Fibroblast of skin of right quadriceps (primary cell): ENCODE measurements around the gene NF1.

ENCODE experiments used
- DNase-seq: peaks from one replicate; pipeline ENCODE4 v3.0.0-alpha.2; 2013

Gene NF1

DNA sequence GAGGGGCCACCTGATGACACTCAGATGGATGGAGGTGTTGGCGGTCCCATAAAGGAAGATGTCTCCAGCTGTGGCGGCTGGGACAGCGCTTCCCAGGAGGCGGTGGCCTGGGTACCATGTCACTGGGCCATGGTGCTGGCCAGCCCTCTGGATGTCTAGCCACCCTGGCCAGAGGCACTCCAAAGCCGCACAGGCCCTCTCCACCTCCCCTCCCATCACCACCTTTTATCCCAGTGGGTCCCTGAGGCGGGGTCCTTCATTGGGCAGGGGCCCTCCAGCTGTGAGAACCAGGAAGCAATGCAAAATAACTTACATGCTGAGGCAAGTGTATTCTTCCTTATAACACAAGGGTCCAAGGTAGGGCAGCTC is 319.8 kb downstream of the NF1 start:
- DNase-seq, result no peak

DNA sequence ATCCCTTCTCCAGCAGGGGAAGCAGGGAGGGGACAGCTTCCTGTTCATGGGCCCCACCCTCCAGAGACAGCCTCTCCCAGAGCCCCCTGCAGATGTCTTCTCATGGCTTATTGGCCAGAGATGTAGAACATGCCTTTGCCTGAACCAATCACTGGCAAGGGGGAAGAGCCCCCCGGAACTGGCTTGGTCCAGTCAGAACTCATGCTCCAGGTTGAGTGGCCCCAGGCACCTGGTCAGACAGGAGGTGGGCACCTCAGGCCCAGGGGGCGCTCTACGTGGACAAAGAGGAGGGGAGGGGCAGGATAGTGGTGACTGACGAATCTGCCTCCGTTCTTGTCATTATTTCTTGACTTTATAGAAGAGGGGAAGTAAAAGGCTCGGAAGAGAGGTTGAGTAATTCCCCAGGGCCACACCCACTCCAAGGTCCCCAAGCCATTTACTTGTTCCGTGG is 320.3 kb downstream of the NF1 start:
- no peak for DNase-seq

- no peak for DNase-seq
Observed at GRCh38 chr17:31415640-31416502, 321.1 kb downstream of the NF1 start.

DNA sequence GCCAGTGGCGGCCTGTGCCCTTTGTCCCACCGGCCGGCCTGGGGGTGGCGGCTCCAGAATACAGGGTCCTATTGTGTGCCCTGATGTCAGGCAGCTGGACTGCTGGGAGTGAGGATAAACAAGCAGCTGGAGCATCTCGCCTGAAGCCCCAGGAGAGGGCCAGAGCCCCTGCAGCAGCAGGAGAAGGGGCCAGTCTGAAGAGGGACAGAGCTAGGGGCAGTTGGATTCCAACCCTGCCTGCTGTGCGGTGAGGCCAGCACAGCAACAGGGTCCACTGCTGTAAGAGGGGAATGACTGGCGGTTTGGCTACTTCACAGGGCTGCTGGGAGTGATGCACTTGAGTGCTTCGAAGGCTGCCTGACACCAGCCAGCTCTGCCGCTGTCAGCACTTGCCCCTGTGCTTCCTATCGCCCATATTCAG is 321.7 kb downstream of the NF1 start:
- DNase-seq, result no peak

DNA sequence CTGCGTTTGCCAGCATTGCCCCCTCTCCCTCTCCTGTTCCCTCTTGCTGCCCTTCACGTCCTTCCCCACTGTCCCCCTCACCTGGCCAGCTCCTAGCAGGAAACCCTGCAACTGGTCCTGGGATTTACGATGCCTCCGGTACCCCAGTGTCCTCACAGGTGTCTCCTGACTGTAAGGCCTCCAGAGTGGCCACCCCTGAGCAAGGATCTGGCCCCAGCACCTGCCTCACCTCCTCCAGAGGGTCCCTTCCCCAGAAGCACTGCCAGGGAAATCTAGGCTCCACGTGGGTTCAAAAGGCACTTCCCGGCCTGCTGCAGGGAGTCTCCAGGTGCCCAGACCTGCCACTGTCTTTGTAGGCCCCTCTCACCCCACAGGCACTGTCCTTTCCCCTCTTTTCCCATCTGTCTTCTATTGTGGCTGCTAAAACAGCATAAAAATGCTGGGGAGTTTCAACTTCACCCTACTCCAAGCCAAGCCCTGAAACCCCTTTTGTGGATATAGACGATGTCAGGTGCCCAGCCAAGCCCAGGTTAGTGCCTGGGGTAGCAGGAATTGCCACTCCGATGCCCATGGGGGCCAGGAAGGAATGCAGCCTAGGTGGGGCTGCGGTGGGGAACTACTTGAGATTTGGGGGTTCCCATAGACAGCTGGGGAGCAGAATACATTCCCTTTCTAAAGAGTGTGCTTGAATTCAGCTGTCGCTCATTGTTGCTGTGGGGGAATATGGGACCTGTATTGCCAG is 322.4 kb downstream of the NF1 start:
- DNase-seq, result no peak

GRCh38 chr17:31418773-31419350 is 324.1 kb downstream of the NF1 start:
- no peak for DNase-seq

DNA sequence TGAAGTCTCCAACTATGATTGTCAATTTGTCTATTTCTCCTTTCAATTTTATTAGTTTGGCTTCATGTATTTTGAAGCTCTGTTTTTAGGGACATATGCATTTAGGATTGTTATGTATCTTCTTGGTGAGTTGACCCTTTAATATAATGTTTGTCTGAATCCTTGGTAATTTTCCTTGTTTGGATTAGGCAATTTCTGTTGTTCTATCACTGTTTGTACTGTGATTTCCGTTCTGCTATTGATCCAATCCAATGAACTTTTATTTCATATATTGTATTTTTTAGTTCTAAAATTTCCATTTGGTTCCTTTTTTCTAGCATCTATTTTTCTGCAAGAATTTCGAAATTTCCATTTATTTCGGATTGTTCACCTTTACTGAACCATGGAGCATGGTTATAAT is 327.7 kb downstream of the NF1 start:
- no peak for DNase-seq

- no peak for DNase-seq
Observed at GRCh38 chr17:31424944-31425281, 330.1 kb downstream of the NF1 start.

GRCh38 chr17:31425282-31426040 is 330.7 kb downstream of the NF1 start:
- no peak for DNase-seq
